Pancreas (tissue), 10 donors: ENCODE data around the gene MT3. TPM values are rescaled to one million over a fixed set of nuclear protein-coding genes. Genes with fewer than 3 reads are reported as not detected.

ENCODE experiments used
- ATAC-seq, 4 donors: fragments of 200-7000 bp; cut with Tn5 transposase; one replicate each; pipeline versions ENCODE4 v1.8.0 to v1.9.1; 2020; ENCODE audit warnings: mild to moderate bottlenecking in 4 of 4, moderate library complexity in 4 of 4
- DNase-seq, 6 donors: peaks; one replicate each; pipeline ENCODE4 v3.0.0-alpha.2; 2020
- FAIRE-seq: peaks from 2 replicates; lab custom pipeline; 2012; peaks lifted over from hg19 to GRCh38; lab: Jason Lieb, UNC
- H3K27ac ChIP-seq, 4 donors: fragments of 200-600 bp; sonication (generic); 1 replicate in 3 of 4; 2 replicates in 1 of 4; pipeline versions ENCODE4 v1.5.0 to v1.8.0; 2020
- H3K27me3 ChIP-seq, 4 donors: fragments of 200-600 bp; one replicate each; pipeline ENCODE4 v1.8.0; 2021
- H3K36me3 ChIP-seq, 3 donors: fragments of 200-600 bp; sonication (generic) in 1 of 3; one replicate each; pipeline versions ENCODE4 v1.5.0 to v1.8.0; 2020 to 2021
- H3K4me1 ChIP-seq, 3 donors: fragments of 200-600 bp; one replicate each; pipeline ENCODE4 v1.8.0; 2021
- H3K4me3 ChIP-seq, 4 donors: fragments of 200-600 bp; sonication (generic) in 2 of 4; one replicate each; pipeline versions ENCODE4 v1.5.0 to v1.8.0; 2020 to 2021
- H3K9me3 ChIP-seq, 4 donors: fragments of 200-600 bp; one replicate each; pipeline ENCODE4 v1.8.0; 2021
- CTCF ChIP-seq, 4 donors: fragments of 200-600 bp; sonication (generic) in 3 of 4; IDR thresholded peaks; one replicate each; pipeline versions ENCODE4 v1.5.0 to v1.8.0; 2021; ENCODE audit warnings: antibody characterized with exemption in 4 of 4
- WGBS, 2 donors: extraction: QIAGEN DNeasy Blood & Tissue Kit; methylation state at CpG; one replicate each; pipeline ENCODE4 v1.1.7; 2013; 5-methylcytosine and 5-hydroxymethylcytosine counted together
- intact Hi-C, 3 donors: fragments of 100-400 bp; cut with DNase I; formaldehyde crosslinking; loops; one replicate each; pipeline versions ENCODE4 v1.11.1 to v1.14.2; 2022
- polyA plus RNA-seq, 2 donors: library from polyadenylated mRNA; stranded (reverse); fragments of 200-250 nt; gene quantifications; one replicate each; pipeline ENCODE4 v1.2.3, GENCODE V29; 2013
- total RNA-seq, 6 donors: library from RNA; stranded (reverse); fragmentation: NEBNext Ultra II Directional in 4 of 6; extraction: Animal tissue kit (Norgen Biotek cat#: 25700) in 4 of 6; gene quantifications; one replicate each; pipeline versions ENCODE4 v1.2.1 to v1.2.4, GENCODE V29; 2021 to 2023
- donor health status: healthy with polysubstance abuse.
- donor health status: DM: no; HTN: no; CAD: no; lungs with moderate emphysema.
- donor health status: DM: no; HTN: no; CAD: no.
- donor health status: control.
- donor health status: control.
- donor health status: Bipolar disorder and iron deficiency.
- donor health status: DM: yes; HTN: yes; CAD: no.
- donor health status: DM: no; HTN: no; CAD: no.
- donor health status: DM: no; HTN: no; CAD: no.
- donor health status: DM: yes; HTN: yes; CAD: no.

The MT3 gene
- total and polyA plus RNA-seq, 8 donors = 0.41 to 4.6 (median 0.75) TPM; not detected in 4

- Histone ChIP-seq H3K9me3 (no peaks in the 10 kb centered on the region), H3K36me3 (no peaks in the 10 kb centered on the region), H3K4me1 (peaks cover 3 to 12% (median 9%) of the 10 kb centered on the region in 3 donors), H3K27me3 (no peaks in the 10 kb centered on the region), H3K27ac (no peak overlapping the region), H3K4me3 (no peak overlapping the region)
- 91 to 98% methylated on average over 2 of the region's 2 CpGs for WGBS, 2 donors
- intact Hi-C loops = no loop called here
- DNase-seq (no peak), ATAC-seq (no peak), FAIRE-seq (no peak)
- no peak for TF ChIP-seq CTCF (IDR thresholded peaks at IDR 0.05)
Observed at GRCh38 chr16:56623637-56624036, 34.3 kb downstream of the MT3 start.

DNA sequence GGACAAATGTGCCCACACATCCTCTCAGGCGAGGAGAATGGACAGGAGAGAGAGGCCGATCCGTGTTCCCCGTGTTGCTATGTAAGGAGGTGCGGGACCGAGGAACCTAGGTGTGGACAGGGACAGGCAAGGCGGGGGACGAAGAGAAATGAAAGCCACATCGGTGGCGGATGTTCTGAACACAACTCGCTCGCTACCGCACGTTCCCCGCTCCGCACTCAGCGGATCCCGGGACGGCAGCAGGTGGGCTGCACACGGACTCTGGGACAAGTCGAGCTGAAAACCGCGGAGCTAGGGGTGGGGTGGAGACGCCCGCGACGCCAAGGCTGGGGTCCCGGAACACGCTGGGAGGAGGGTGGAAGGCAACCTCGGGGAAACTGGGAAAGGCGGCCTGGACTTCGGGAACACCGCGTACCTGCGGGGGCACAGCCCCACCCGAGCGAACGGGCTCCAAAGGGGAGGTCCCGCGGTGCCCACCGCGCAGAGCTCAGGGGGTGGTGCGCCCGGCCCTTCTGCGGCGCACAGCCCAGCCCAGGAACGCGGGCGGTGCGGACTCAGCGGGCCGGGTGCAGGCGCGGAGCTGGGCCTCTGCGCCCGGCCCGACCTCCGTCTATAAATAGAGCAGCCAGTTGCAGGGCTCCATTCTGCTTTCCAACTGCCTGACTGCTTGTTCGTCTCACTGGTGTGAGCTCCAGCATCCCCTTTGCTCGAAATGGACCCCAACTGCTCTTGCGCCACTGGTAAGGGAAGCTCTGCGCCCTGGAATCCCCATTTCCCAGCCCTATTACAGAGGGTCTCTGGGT, 36.0 kb downstream of the MT3 start, which contains the start of gene MT1E:
Gene MT1E (plus strand): TSS at position 642 of the 803 bp plus-strand sequence. CDS start 71 bp downstream, at position 713.
- ATAC-seq (peak; percentile 77 to 93 (median 90)), DNase-seq (peak; percentile 81 to 93 (median 88)), FAIRE-seq (no peak)
- H3K4me3 ChIP-seq = peak within 1 kb of the TSS; percentile 37 to 74 (median 63)
- H3K4me1 ChIP-seq = peaks cover 0 to 9% (median 7%) of the 10 kb centered on the region in 3 donors
- WGBS, 2 donors = 1% methylated on average over 50 to 62 of the region's 62 CpGs
- peak within 1 kb of the TSS; percentile 94 to 97 (median 95) for H3K27ac ChIP-seq
- intact Hi-C loops = no loop called here
- no peaks in the 10 kb centered on the region for H3K9me3 ChIP-seq
- no peaks in the 10 kb centered on the region for H3K27me3 ChIP-seq
- TF ChIP-seq CTCF (IDR thresholded peaks at IDR 0.05) = no peak
- no peaks in the 10 kb centered on the region for H3K36me3 ChIP-seq

DNA sequence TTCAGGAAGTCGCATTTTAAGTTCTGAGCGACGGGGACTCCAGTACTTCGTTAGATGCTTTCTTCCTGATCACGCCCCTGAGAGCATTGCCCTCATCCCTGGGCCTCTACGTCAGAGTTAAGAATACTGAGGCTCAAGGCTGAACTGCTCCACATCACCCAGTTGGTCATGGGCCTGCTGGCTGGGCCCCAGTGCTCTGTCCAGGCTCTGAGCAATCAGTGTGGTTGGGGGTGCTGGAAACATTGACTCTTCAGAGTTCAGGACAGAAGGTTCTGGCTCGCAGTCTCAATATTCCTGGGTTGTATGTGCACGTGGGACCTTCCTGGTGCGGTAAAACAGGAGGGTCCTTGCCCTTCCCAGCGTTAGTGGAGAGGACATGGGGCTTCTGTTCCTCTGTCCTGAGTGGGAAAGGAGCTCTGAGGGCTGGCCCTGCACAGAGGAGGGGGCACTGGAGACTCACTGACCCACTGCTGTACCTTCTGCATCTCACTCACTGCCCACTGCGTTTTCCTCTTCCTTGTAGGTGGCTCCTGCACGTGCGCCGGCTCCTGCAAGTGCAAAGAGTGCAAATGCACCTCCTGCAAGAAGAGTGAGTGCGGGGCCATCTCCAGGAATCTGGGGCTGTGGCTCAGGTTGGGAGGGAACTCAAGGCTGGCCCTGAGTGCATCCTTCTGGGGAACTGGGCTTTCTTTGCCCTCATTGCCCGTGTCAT, 36.8 kb downstream of the MT3 start:
- Histone ChIP-seq H3K4me1 (peaks cover 0 to 9% (median 7%) of the 10 kb centered on the region in 3 donors), H3K9me3 (no peaks in the 10 kb centered on the region), H3K36me3 (no peaks in the 10 kb centered on the region), H3K27ac (peak overlapping the region; percentile 94 to 97 (median 95)), H3K4me3 (peak overlapping the region; percentile 37 to 74 (median 63)), H3K27me3 (no peaks in the 10 kb centered on the region)
- WGBS, 2 donors = 6 to 20% methylated on average over 16 of the region's 16 CpGs
- intact Hi-C loops = no loop called here
- ATAC-seq (peak; percentile 50 to 73 (median 64)), DNase-seq (peak in 4 of 6 donors; percentile 60 to 84 (median 77)), FAIRE-seq (no peak)
- no peak for TF ChIP-seq CTCF (IDR thresholded peaks at IDR 0.05)

GRCh38 chr16:56626685-56627084, 37.4 kb downstream of the MT3 start:
- intact Hi-C loops = no loop called here

More at GRCh38 chr16:56626685-56627084, 37.4 kb downstream of the MT3 start:
- ATAC-seq (peak in 3 of 4 donors; percentile 2 to 25 (median 8)), DNase-seq (peak in 1 of 6 donors; percentile 34), FAIRE-seq (no peak)
- Histone ChIP-seq H3K9me3 (no peaks in the 10 kb centered on the region), H3K27me3 (no peaks in the 10 kb centered on the region), H3K36me3 (no peaks in the 10 kb centered on the region), H3K4me1 (peaks cover 0 to 9% (median 7%) of the 10 kb centered on the region in 3 donors), H3K4me3 (peak overlapping the region; percentile 37 to 74 (median 63)), H3K27ac (peak overlapping the region; percentile 94 to 97 (median 95))
- no peak for TF ChIP-seq CTCF (IDR thresholded peaks at IDR 0.05)
- 8 to 12% methylated on average over 7 of the region's 7 CpGs for WGBS, 2 donors
